GM18526 (cell line): ENCODE measurements around the gene SCCPDH.

Experiments used
- POLR2A ChIP-seq: IDR thresholded peaks from 3 replicates; pipeline ENCODE4 v1.6.1; 2011; ENCODE audit not compliant: insufficient read length; ENCODE audit errors: extremely low read depth

The SCCPDH gene

DNA sequence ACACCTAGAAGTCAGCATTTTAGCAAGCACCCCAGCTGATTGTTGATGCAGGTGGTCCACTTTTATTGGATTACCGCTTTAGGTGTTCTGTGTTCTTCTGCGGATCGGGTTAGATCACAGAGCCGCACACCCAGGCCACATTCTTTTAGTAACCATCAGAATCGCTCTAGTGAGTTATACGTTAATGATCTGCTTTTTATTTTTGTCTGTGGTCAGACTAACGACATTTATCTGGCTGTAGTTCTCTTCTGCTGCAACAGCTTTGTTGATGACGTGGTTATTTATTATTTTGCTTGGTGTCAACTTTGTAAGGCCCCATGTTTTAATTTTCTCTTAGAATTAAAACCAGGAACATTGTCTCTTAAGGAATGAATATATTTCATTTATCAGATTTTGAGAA is 18.2 kb downstream of the SCCPDH start:
- TF ChIP-seq POLR2A, result no peak

- no peak for TF ChIP-seq POLR2A
Observed at GRCh38 chr1:246748006-246748405, 23.8 kb downstream of the SCCPDH start.

DNA sequence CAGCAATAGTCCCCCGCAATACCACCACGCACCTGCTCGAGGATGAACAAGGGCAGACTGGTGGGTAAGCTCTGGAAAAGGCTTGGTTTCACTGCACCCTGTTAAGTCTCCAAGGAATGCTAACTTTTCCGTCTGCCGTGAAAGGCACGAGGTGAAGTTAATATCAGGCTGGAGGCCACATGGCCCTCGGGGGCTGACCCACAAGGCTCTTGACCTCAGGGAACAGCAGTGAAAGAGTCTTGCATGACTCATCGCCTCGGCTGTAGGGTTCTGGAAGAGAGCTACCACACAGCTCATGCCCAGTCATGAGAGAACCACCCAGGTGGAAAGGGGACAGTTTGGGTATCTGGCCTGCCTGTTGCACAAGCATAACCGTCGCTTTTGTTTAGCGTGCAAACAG is 24.7 kb downstream of the SCCPDH start:
- no peak for TF ChIP-seq POLR2A

DNA sequence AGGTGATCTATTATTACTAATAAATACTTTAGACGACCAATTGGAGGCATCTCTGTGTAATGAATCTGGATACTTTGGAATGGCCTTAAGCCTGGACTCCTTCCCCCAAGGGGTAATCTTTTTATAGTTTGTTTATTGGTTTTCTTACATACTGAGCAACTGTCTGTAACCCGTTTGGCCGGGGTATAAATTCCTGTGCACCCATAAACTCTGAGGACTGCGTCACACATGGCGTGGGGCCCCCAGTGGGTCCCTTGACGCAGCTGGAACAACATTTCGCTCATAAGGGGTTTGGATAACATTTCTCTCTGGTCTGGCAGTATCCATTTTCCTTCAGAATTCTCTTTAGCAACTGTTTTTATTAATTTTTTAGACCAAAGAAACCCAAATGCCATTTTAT is 26.5 kb downstream of the SCCPDH start:
- TF ChIP-seq POLR2A, result no peak

- no peak for TF ChIP-seq POLR2A
Observed at GRCh38 chr1:246753670-246754535, 29.7 kb downstream of the SCCPDH start.

DNA sequence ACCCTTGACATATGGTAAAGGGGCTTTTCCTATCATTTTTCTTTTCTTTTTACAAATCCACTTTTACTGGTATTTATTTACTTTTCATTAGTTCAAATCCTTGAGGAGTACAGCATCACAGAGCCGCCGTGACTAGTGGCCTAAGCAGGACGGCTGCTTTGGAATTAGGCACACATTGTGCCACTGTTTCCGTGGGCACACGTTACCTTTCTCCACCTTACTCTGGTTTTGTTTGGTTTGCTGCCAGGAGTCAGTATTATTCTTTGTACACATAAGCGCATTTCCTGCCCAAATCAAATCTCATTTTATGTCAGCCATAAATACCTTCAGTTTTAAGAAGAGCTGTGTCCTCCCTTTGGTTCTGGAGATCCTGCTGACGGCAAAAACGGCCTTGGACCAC is 31.2 kb downstream of the SCCPDH start:
- no peak for TF ChIP-seq POLR2A

DNA sequence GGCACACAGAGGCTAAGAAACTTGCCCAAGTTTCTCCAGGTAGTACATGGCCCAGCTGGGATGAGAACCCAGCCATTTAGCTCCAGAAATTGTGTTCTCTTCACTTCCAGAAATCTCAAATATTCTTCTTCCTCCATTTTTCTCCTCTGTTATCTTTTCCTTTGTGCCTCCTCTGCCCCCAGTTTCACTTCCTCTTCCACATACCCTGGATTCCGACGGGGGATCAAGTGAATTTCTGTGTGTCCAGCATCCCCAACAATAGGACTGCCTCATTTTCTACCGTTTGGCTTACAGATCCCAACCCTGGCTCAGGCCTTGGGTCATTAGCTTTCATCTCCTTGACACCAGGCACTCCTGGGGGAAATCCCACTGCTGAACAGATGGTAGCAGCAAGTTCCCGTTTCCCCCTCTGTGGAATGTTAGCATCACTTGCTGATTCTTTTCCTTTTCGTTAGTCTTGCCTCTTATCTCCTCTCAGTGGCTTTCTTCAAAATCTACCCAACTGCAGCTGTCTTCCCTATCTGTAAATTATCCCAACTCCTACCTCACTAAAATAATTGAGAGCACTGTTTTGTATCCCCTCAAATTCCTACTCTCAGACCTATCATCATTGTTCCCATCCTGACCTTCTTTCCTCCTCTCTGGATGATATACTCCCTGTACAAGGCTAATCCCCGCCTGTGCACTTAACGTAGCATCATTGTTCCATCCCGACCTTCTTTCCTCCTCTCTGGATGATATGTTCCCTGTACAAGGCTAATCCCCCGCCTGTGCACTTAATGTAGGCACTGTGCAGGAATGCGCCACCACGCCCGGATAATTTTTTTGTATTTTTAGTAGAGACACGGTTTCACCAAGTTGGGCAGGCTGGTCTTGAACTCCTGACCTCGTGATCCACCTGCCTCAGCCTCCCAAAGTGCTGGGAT is 36.5 kb downstream of the SCCPDH start:
- no peak for TF ChIP-seq POLR2A

DNA sequence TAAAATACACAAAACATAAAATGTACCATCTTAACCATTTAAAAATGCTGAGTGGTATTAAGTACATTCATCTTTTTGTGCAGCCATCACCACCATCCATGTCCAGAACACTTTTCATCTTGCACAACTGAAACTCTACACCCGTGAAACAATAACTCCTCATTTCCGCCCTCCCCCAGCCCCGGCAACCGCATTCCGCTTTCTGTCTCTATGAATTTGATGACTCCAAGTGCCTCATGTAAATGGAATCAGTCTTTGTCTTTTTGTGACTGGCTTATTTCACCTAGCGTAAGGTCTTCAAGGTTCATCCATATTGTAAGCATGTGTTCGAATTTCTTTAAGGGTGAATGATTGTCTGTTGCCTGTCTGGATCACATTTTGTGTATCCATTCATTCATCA is 37.2 kb downstream of the SCCPDH start:
- TF ChIP-seq POLR2A, result no peak

GRCh38 chr1:246765521-246765920 is 41.3 kb downstream of the SCCPDH start:
- TF ChIP-seq POLR2A, result no peak

DNA sequence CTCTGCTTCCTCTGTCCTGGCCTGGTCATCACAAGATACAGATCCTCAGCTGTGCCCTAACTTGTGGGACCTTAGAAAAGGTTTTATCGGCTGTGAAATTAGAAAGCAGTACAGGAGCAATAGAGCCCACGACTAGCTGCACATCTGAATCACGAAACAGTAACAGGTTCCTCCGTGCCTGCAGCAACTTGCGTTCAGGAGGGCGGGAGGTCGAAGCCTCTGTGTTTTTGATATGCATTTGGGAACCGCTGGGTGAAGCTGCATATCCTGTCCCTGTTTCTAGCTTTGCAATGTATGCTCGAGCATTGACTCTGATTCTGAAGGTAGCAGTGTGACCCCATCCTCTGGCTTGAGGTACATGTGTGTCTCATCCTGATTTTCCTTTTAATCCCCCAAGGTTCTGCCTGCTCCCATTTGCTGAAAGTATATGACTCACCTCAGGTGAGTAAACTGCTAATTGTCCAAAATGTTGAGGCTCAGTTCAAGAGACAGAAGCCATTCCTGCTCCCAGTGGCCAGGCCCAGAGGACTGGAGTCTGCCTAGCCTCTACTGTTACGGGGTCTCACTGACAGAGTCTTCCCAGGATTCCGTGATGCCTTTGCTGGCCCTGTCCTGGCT is 44.3 kb downstream of the SCCPDH start:
- TF ChIP-seq POLR2A, result no peak

DNA sequence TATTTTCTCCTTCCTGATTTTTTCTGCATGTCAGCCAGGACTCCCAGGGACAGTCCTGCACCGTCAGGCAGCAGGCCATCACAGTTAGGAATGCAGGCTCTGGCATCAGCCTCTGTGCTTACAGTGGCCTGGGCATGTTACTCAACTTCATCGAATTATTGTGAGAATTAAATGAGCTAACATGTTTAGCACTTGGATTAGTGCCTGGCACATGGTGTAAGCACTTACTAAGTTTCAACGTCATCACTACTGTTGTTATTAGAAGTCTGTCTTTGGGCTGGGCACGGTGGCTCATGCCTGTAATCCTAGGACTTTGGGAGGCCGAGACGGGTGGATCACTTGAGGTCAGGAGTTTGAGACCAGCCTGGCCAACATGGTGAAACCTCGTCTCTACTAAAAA is 45.1 kb downstream of the SCCPDH start:
- no peak for TF ChIP-seq POLR2A

DNA sequence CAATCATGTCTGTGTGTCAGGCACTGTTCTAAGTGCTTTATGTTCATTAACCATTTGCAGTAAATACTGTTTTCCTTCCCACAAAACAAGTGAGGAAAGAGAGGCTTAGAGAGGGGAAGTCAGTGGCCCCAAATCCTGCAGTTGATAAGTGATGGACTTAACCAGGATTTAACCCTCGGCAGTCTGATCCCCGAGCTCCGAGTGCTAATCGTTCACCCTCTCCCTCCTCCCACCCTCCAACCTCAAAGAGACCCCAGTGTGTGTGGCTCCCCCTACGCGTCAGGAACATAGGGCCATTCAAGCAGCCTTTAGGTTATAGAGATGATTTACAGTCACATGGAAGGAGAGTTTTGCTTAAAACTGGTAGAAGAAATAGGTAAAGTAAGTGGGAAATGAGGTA is 47.2 kb downstream of the SCCPDH start:
- no peak for TF ChIP-seq POLR2A

DNA sequence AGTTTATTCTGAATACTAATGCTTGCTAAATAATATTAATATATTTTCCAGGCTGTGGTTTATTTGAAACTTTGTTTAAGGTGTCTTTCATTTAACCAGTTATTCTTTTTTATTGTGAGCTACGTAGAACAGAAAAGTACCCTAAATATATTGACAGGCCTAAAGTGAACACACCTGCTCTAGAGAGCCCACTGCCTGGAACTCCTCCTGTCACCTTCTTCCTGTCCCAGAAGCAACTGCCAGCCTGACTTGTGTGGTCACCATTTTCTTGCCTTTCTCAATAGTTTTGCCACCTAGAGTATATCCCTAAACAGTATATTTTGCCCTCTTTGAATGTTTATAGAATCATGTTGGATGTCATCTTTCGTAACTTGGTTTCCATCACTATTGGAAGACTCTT is 48.5 kb downstream of the SCCPDH start:
- TF ChIP-seq POLR2A, result no peak

- TF ChIP-seq POLR2A, result no peak
Observed at GRCh38 chr1:246773213-246773641, 49.0 kb downstream of the SCCPDH start.

DNA sequence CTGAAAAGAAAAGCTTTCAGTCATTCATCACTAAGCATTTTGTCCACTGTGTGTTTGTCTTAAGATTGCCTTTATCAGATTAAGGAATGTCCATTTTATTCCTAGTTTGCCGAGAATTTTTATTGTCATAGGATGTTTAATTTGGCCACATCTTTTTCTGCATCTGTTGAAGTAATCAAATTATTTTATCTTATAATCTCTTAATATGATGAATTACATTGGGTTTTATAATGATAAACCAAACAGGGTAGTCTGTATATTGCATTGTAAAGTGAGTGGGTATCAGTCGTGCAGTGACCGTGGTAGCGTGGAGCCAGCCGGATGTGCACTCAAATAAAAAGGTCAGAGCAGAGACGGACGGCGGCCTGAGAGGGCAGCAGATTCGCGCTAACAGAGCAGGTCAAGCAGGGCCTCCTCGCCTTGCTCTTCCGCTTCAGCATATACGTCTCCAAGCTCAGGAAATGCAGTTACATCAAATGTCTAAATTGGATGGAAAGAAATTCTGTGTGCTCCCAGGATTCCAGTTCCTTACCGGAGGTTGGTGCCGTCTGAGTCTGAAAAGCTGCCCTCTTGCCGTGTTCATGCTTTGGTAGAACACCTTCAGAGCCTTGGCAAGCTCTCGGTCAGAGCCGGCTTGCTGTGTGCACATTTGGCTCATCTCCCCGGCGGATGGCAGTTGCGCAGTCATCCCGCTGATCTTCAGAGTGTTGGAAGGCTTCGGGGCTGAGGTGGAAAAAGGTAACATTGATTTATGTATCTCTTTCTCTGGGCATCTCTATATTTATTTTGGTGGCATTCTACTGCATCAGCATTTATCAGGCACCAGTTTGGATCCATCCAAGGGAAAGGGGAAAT is 51.5 kb downstream of the SCCPDH start:
- no peak for TF ChIP-seq POLR2A

GRCh38 chr1:246776923-246777322 is 52.7 kb downstream of the SCCPDH start:
- no peak for TF ChIP-seq POLR2A
